ENCODE results near the gene GALNT17. TPM values are rescaled to one million over a fixed set of nuclear protein-coding genes. Genes with fewer than 3 reads are reported as not detected.
"Not testable (repeated sequence)": the region's sequence is repeated elsewhere in the genome, so short reads cannot be mapped to it uniquely, and the experiment has no call there.

GALNT17 gene
- total and polyA plus RNA-seq, 5 experiments from 2014 or later: not detected

DNA sequence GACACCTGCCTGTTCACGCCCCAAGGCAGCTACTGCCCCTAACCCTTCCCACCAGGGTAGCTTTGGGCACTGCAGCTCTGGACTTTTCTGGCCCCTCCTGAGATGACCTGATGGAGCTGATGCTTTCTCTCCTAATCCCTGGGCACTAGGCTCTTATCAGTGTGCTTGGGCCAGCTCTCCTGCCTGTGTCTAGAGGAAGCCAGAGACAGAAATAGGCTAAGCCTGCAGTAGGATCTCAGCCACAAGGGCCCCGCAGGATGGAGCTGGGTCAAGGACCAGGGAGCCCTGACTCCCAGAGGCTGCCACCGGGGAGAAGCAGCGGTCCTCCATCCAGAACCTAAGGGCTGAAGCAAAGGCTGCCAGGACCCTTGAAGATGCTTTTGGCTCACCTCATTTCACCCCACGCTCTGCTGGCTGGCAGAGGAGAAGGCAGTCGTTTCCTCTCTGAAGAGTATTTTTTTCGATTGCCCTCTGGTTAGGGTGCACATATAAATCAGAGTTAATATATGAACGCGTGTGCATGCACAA is 580.8 kb downstream of the GALNT17 start:
- Mint-ChIP-seq H3K36me3 (no peaks in the 10 kb centered on the region), H3K9me3 (peaks cover 3 to 15% (median 9%) of the 10 kb centered on the region in 9 donors), H3K27ac (no peak overlapping the region), H3K4me1 (peaks cover 0 to 2% (median 0%) of the 10 kb centered on the region in 4 donors), H3K4me3 (no peak overlapping the region), H3K27me3 (peaks cover 0 to 28% (median 2%) of the 10 kb centered on the region in 5 donors)
- ATAC-seq: no peak
- DNase-seq: no peak
- POLR2A ChIA-PET: no interaction called here

DNA sequence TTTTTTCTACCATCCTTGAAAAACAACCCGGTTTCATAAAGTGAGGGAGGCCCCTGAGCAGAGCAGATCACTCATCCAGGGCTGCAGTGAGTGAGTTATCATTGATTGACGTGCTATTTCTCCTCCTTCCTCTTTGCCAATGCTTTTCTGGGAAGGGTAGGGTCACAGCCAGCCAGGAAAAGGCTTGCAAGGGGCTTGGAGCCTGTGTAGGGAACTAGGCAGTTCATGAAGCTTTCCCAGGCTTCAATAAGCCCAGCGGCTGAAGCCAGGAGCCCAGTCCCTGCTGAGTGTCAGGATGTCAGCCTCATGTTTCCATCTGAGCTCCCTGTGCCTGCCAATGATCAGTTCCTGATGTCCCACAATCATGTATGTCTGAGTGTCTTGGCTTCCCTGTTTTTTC is 584.7 kb downstream of the GALNT17 start:
- peaks cover 0 to 3% (median under 1%) of the 10 kb centered on the region in 9 donors for H3K9me3 Mint-ChIP-seq
- DNase-seq: no peak
- H3K4me1 Mint-ChIP-seq: no peaks in the 10 kb centered on the region
- no peaks in the 10 kb centered on the region for H3K36me3 Mint-ChIP-seq
- no peak overlapping the region for H3K4me3 Mint-ChIP-seq
- H3K27ac Mint-ChIP-seq: no peak overlapping the region
- no peak for ATAC-seq
- H3K27me3 Mint-ChIP-seq: peaks cover 0 to 19% (median 2%) of the 10 kb centered on the region in 5 donors
- POLR2A ChIA-PET: no interaction called here

DNA sequence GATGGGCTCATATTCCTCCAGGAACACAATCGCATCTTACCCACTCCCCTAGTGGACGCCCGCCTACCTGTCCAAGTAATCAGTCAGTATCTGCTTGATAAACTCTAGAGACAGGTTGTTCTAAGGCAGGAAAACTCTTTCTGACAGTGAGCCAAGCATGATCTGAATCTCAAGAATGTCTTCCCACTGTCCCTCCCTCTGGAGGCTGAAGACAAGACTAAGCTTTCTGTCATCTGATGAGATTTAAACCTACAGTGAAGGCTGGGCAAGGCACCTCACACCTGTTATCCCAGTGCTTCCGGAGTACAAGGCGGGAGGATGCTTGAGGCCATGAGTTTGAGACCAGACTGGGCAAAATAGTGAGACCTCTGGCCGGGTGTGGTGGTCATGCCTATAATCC is 586.6 kb downstream of the GALNT17 start:
- Mint-ChIP-seq H3K4me1 (no peaks in the 10 kb centered on the region), H3K27me3 (peaks cover 0 to 18% (median 2%) of the 10 kb centered on the region in 5 donors), H3K9me3 (peaks cover 0 to 4% (median 0%) of the 10 kb centered on the region in 9 donors), H3K4me3 (no peak overlapping the region), H3K36me3 (no peaks in the 10 kb centered on the region), H3K27ac (no peak overlapping the region)
- DNase-seq: no peak
- no peak for ATAC-seq
- POLR2A ChIA-PET: no interaction called here

DNA sequence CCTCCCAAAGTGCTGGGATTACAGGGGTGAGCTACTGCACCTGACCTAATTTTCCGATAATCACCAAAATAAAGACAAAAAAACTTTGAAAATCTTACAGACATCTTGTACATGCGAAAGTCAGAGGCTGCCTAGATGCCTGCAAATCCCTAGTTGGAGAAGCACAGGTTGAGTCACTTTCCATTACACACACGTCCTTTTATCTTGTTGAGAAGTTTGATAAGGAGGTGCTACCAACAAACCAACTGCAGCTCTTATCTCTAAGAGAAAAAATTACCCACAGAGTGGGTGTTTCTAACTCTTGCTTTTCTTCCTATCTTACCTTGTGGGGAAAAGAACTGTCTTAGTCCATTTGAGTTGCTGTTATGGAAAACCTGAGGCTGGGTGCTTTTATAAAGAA is 589.8 kb downstream of the GALNT17 start:
- Mint-ChIP-seq H3K9me3 (peaks cover 0 to 6% (median 0%) of the 10 kb centered on the region in 9 donors), H3K27me3 (peaks cover 0 to 18% (median 9%) of the 10 kb centered on the region in 5 donors), H3K4me1 (no peaks in the 10 kb centered on the region), H3K27ac (no peak overlapping the region), H3K4me3 (no peak overlapping the region), H3K36me3 (no peaks in the 10 kb centered on the region)
- ATAC-seq (no peak), DNase-seq (no peak)
- POLR2A ChIA-PET: no interaction called here

DNA sequence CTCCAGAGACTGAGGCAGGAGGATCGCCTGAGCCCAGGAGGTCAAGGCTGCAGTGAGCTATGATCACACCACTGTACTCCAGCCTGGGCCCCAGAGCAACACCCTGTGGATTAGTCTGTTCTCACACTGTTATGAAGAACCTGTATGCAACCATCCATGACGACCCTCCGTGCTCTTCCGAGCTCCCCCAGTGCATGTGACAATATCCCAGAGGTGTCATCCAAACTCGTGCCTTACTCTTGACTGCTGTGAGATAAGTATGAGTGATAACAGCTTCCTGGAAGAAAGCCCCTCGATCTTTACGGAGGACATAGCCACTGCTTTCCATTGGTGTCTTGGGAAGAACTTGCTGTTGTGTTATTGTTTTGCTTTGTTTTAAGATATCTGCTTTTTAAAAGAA is 591.9 kb downstream of the GALNT17 start:
- Mint-ChIP-seq H3K36me3 (no peaks in the 10 kb centered on the region), H3K4me1 (no peaks in the 10 kb centered on the region), H3K9me3 (peaks cover 0 to 9% (median 2%) of the 10 kb centered on the region in 9 donors), H3K27ac (no peak overlapping the region), H3K27me3 (peaks cover 0 to 18% (median 7%) of the 10 kb centered on the region in 5 donors), H3K4me3 (no peak overlapping the region)
- POLR2A ChIA-PET: no interaction called here
- DNase-seq (no peak), ATAC-seq (no peak)

DNA sequence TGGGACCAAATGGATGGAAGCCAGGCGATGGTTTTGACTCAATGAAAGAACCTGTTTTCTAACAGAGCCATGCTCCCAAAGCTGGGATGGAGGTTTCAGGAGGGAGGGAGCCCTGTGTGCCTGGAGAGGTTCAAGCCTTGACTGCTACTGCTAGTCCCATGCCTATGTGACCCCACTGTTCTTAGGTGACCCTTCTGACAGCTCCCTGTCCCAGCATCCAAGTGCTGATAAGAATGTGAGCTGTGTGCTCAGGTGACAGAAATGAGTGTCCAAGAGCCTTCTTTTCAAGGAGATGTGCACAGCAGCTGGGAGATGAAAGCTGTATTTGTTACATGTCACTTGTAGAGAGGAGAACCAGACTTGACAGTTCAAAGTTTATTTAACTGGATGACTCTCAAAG is 595.4 kb downstream of the GALNT17 start:
- H3K9me3 Mint-ChIP-seq: peaks cover 0 to 5% (median 0%) of the 10 kb centered on the region in 9 donors
- DNase-seq (no peak), ATAC-seq (no peak)
- no peaks in the 10 kb centered on the region for H3K36me3 Mint-ChIP-seq
- POLR2A ChIA-PET: no interaction called here
- peaks cover 0 to 19% (median 10%) of the 10 kb centered on the region in 5 donors for H3K27me3 Mint-ChIP-seq
- H3K27ac Mint-ChIP-seq: no peak overlapping the region
- H3K4me3 Mint-ChIP-seq: no peak overlapping the region
- no peaks in the 10 kb centered on the region for H3K4me1 Mint-ChIP-seq

DNA sequence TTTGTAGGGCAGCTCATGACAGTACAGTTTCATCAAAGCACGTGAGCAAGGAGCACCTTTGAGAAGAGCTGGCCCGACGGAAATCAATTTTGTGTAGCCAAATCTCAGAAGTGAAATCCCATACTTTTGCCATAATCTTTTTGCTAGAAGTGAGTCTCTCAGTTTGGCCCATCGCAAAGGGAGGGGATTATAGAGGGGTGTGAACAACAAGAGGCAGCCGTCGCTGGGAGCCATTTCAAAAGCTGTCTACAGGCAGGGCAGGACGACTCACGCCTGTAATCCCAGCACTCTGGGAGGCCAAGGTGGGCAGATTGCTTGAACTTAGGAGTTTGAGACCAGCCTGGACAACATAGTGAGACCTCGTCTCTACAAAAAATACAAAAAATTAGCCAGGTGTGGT is 599.8 kb downstream of the GALNT17 start:
- H3K27me3 Mint-ChIP-seq: peaks cover 3 to 25% (median 13%) of the 10 kb centered on the region in 5 donors
- no peaks in the 10 kb centered on the region for H3K36me3 Mint-ChIP-seq
- H3K27ac Mint-ChIP-seq: no peak overlapping the region
- no peak overlapping the region for H3K4me3 Mint-ChIP-seq
- peaks cover 0 to 4% (median 0%) of the 10 kb centered on the region in 9 donors for H3K9me3 Mint-ChIP-seq
- H3K4me1 Mint-ChIP-seq: peaks cover 0 to 10% (median 3%) of the 10 kb centered on the region in 4 donors
- ATAC-seq (no peak), DNase-seq (no peak)
- POLR2A ChIA-PET: no interaction called here

DNA sequence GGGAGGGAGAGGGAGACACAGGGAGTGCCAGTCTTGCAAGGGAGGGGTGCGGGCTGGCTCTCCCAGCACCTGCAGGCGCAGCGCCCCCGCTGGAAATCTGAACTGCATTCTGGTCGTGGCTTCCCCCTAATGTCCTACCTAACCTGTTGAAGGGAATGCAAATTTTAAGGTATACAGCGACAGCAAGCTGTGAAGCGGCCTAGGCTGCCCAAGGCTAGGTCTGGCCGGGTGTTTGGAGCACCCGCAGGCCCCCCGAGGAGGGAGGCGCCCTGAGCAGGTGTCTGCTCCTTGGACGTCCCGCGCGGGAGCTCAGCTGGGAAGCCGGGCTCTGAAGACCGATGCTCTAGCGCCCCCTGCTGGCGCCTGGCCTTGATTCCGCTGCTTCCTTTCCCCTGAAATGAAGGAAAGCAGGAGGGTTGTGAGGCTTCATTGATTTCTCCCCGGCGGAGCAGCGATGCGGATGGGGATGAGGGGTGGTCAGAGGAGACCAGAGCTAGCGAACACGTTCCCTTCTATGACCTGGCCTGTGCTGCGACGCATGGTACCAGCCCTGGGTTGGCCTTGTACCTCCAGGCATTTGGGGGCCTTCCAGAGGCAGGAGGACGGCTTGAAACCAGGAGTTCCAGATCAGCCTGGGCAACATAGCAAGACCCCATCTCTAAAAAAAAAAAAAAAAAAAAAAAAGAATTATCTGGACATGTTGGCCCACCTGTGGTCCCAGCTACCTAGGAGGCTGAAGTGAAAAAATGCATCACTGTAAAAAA is 601.3 kb downstream of the GALNT17 start:
- peaks cover 0 to 2% (median 0%) of the 10 kb centered on the region in 9 donors for H3K9me3 Mint-ChIP-seq
- H3K4me1 Mint-ChIP-seq: peaks cover 0 to 10% (median 3%) of the 10 kb centered on the region in 4 donors
- H3K36me3 Mint-ChIP-seq: no peaks in the 10 kb centered on the region
- DNase-seq: peak; percentile 11 to 69 (median 36)
- no peak overlapping the region for H3K4me3 Mint-ChIP-seq
- POLR2A ChIA-PET: no interaction called here
- ATAC-seq: no peak
- H3K27ac Mint-ChIP-seq: no peak overlapping the region
- H3K27me3 Mint-ChIP-seq: peaks cover 3 to 25% (median 13%) of the 10 kb centered on the region in 5 donors

DNA sequence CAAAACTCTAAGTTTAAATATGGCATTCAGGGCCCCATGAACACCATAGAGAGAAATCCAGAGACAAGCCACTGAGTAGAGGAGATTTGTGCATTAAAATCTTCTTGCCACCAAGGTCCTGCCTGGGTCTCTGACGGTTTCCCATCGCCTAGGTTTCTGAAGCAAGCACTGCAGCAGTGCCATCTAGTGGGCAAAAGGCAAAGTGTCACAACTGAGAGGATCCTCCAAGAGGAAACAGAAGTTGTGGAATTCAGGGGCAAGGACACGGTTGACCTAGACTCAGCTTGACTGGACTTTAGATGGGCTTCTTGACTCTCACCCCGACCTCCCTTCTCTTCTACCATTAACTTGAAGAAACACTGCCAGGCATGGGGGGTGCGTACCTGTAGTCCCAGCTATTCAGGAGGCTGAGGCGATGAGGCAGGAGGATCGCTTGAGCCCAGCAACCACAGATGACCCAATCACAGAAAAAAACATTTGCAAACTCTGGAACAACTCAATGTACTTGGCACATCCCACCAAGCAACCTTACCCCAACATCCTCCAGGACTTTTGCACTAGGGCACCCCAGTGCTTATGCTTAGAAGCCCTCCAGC is 604.1 kb downstream of the GALNT17 start:
- peaks cover 3 to 25% (median 13%) of the 10 kb centered on the region in 5 donors for H3K27me3 Mint-ChIP-seq
- H3K36me3 Mint-ChIP-seq: no peaks in the 10 kb centered on the region
- DNase-seq (peak in 3 of 10 donors; percentile 3 to 25 (median 18)), ATAC-seq (no peak)
- no peak overlapping the region for H3K4me3 Mint-ChIP-seq
- H3K27ac Mint-ChIP-seq: no peak overlapping the region
- peaks cover 0 to 2% (median 0%) of the 10 kb centered on the region in 9 donors for H3K9me3 Mint-ChIP-seq
- POLR2A ChIA-PET: no interaction called here
- H3K4me1 Mint-ChIP-seq: peaks cover 0 to 10% (median 3%) of the 10 kb centered on the region in 4 donors

DNA sequence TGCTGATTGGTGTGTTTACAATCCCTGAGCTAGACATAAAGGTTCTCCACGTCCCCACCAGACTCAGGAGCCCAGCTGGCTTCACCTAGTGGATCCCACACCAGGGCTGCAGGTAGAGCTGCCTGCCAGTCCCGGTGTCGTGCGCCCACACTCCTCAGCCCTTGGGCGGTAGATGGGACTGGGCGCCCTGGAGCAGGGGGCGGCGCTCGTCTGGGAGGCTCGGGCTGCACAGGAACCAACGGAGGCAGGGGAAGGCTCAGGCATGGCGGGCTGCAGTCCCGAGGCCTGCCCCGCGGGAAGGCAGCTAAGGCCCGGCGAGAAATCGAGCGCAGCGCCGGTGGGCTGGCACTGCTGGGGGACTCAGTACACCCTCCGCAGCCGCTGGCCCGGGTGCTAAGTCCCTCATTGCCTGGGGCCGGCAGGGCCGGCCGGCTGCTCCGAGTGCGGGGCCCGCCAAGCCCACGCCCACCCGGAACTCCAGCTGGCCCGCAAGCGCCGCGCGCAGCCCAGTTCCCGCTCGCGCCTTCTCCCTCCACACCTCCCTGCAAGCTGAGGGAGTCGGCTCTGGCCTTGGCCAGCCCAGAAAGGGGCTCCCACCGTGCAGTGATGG is 606.1 kb downstream of the GALNT17 start:
- POLR2A ChIA-PET, H3K4me1 Mint-ChIP-seq, H3K27ac Mint-ChIP-seq, H3K9me3 Mint-ChIP-seq, DNase-seq, H3K4me3 Mint-ChIP-seq, ATAC-seq, H3K36me3 Mint-ChIP-seq: not testable (repeated sequence)
- H3K27me3 Mint-ChIP-seq: peaks cover 0 to 10% (median 3%) of the 10 kb centered on the region in 5 donors

DNA sequence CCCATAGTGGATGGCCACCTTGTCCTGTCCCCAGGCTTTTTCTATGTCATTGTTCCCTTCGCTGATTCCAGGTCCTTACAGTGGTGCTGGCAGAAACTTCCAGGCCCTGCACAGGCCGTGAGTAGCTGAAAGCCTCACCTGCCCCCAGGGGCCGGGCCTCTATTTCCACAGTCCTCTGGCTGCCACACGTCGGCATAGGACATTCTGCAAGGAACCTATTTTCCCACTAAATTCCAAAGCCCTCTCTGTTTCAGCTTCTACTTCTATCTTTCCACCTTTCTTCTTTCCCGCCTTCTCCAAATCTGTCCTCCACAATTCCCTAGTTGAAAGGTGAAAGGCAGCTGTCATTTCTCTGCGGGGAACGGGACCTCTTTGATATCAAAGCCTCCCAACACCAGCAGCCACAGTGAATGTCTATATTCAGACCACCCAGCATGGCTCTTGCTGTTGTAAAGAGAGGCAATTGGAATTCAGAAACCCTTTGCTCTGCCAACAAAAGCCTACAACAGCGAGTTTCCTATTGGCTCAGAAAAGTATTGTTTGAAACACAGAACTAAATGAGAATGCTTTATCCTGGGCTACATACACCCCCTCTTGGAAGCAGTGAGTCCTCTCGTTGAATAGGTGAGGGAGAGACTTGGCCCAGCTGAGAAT is 607.7 kb downstream of the GALNT17 start:
- Mint-ChIP-seq H3K27ac (no peak overlapping the region), H3K36me3 (no peaks in the 10 kb centered on the region), H3K4me1 (peaks cover 0 to 1% (median 0%) of the 10 kb centered on the region in 4 donors), H3K27me3 (peaks cover 0 to 7% (median 0%) of the 10 kb centered on the region in 5 donors), H3K4me3 (no peak overlapping the region), H3K9me3 (peaks cover 0 to 6% (median 0%) of the 10 kb centered on the region in 9 donors)
- POLR2A ChIA-PET: no interaction called here
- ATAC-seq (no peak), DNase-seq (no peak)

DNA sequence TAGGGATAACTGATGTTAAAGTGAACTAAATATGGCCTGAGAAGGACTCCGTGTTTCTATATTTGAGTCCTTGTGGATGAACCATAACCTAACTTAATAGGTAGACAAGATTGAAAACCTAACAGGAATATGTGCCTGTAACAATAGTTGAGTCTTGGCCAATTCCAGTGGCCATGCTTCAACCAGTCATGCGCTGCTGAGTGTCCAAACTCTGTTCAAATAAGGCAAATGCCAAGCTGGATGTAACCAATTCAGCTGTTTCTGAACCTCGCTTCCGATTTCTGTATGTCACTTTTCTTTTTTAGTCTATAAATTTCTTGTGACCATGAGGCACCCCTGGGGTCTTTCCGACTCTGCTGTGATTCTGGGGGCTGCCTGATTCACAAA is 608.2 kb downstream of the GALNT17 start:
- peak overlapping the region in 1 of 10 donors; percentile 11 for H3K27ac Mint-ChIP-seq
- no peak for DNase-seq
- ATAC-seq: no peak
- no peaks in the 10 kb centered on the region for H3K36me3 Mint-ChIP-seq
- POLR2A ChIA-PET: no interaction called here
- peaks cover 0 to 6% (median 0%) of the 10 kb centered on the region in 9 donors for H3K9me3 Mint-ChIP-seq
- H3K4me1 Mint-ChIP-seq: peaks cover 0 to 1% (median 0%) of the 10 kb centered on the region in 4 donors
- H3K27me3 Mint-ChIP-seq: peaks cover 0 to 4% (median 0%) of the 10 kb centered on the region in 5 donors
- no peak overlapping the region for H3K4me3 Mint-ChIP-seq

All from naive thymus-derived CD8-positive, alpha-beta T cell (primary cell).